ENCODE results near the gene FOXO6.

Gene FOXO6

DNA sequence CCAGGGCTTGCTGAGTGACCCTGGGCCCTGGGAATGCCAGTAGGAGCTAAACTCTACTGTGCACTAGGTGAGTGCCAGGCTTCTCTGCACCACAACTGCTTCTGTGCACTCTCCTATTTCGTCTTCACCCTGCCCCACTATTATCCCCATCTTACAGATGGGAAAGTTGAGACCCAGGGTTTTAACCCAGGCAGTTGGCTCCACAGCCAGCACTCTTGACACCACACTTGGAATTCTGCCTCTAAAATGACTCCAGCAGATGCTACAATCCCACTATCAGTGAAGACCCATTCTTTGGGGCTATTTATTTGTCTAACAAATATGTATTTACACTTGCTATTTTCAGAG lies 56.1 kb downstream of the FOXO6 start:
- Histone ChIP-seq H3K9me3 (ENCODE audit: low read length) (no peaks in the 10 kb centered on the region), H3K9ac (ENCODE audit: low read length) (no peak overlapping the region), H3K27ac (ENCODE audit: low read depth, low read length, poor library complexity, severe bottlenecking) (no peak overlapping the region), H3K9me2 (ENCODE audit: low read depth, low read length) (no peaks in the 10 kb centered on the region), H2AFZ (ENCODE audit: low read length) (no peak overlapping the region), H3F3A (ENCODE audit: insufficient read depth, low read length) (no peaks in the 10 kb centered on the region), H3K27me3 (ENCODE audit: insufficient read depth, low read length) (no peaks in the 10 kb centered on the region), H3K4me1 (ENCODE audit: insufficient read depth, low read length, severe bottlenecking) (no peaks in the 10 kb centered on the region), H3K4me3 (ENCODE audit: low read depth, low read length, poor library complexity, severe bottlenecking) (no peak overlapping the region), H3K36me3 (ENCODE audit: insufficient read depth, low read length) (no peaks in the 10 kb centered on the region), H3K79me2 (ENCODE audit: insufficient read depth, low read length) (no peaks in the 10 kb centered on the region), H3K4me2 (ENCODE audit: low read length) (no peak overlapping the region), H4K20me1 (ENCODE audit: insufficient read depth, low read length) (no peaks in the 10 kb centered on the region)
- TF ChIP-seq EZH2 (IDR thresholded peaks at IDR 0.05; ENCODE audit: borderline replicate concordance, low read length), result no peak
- TF ChIP-seq, protein P1, sequence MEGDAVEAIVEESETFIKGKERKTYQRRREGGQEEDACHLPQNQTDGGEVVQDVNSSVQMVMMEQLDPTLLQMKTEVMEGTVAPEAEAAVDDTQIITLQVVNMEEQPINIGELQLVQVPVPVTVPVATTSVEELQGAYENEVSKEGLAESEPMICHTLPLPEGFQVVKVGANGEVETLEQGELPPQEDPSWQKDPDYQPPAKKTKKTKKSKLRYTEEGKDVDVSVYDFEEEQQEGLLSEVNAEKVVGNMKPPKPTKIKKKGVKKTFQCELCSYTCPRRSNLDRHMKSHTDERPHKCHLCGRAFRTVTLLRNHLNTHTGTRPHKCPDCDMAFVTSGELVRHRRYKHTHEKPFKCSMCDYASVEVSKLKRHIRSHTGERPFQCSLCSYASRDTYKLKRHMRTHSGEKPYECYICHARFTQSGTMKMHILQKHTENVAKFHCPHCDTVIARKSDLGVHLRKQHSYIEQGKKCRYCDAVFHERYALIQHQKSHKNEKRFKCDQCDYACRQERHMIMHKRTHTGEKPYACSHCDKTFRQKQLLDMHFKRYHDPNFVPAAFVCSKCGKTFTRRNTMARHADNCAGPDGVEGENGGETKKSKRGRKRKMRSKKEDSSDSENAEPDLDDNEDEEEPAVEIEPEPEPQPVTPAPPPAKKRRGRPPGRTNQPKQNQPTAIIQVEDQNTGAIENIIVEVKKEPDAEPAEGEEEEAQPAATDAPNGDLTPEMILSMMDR (IDR thresholded peaks at IDR 0.05; ENCODE audit: low read length), result no peak; the same call in 1 of the 2 replicates

DNA sequence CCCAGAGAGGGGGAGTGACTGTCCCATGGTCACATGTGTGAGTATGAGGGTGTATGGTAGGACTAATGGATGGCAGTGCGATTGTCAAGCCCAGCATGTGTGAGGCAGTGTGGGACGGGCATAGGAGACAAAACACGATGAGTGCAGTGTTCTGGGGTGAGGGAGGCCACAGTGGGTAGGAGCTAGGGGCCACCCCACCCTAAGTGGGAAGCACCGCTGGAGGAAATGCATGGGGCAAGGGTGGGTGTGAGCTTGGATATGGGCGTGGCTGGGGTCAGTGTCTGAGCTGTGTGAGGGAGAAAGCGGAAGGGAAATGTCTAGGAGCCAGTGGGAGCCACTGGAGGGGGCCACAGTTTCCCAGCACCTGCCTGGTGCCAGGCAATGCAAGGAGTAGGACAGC lies 56.5 kb downstream of the FOXO6 start:
- no peak overlapping the region for H3K9ac ChIP-seq (ENCODE audit: low read length)
- no peaks in the 10 kb centered on the region for H3K79me2 ChIP-seq (ENCODE audit: insufficient read depth, low read length)
- no peaks in the 10 kb centered on the region for H3K9me2 ChIP-seq (ENCODE audit: low read depth, low read length)
- H2AFZ ChIP-seq (ENCODE audit: low read length), result no peak overlapping the region
- no peaks in the 10 kb centered on the region for H3F3A ChIP-seq (ENCODE audit: insufficient read depth, low read length)
- H3K27ac ChIP-seq (ENCODE audit: low read depth, low read length, poor library complexity, severe bottlenecking), result no peak overlapping the region
- no peaks in the 10 kb centered on the region for H3K36me3 ChIP-seq (ENCODE audit: insufficient read depth, low read length)
- no peaks in the 10 kb centered on the region for H3K9me3 ChIP-seq (ENCODE audit: low read length)
- H4K20me1 ChIP-seq (ENCODE audit: insufficient read depth, low read length), result no peaks in the 10 kb centered on the region
- TF ChIP-seq EZH2 (IDR thresholded peaks at IDR 0.05; ENCODE audit: borderline replicate concordance, low read length), result no peak
- TF ChIP-seq, protein P1 (IDR thresholded peaks at IDR 0.05; ENCODE audit: low read length), result no peak
- H3K27me3 ChIP-seq (ENCODE audit: insufficient read depth, low read length), result no peaks in the 10 kb centered on the region
- H3K4me3 ChIP-seq (ENCODE audit: low read depth, low read length, poor library complexity, severe bottlenecking), result no peak overlapping the region
- H3K4me1 ChIP-seq (ENCODE audit: insufficient read depth, low read length, severe bottlenecking), result no peaks in the 10 kb centered on the region
- no peak overlapping the region for H3K4me2 ChIP-seq (ENCODE audit: low read length)

DNA sequence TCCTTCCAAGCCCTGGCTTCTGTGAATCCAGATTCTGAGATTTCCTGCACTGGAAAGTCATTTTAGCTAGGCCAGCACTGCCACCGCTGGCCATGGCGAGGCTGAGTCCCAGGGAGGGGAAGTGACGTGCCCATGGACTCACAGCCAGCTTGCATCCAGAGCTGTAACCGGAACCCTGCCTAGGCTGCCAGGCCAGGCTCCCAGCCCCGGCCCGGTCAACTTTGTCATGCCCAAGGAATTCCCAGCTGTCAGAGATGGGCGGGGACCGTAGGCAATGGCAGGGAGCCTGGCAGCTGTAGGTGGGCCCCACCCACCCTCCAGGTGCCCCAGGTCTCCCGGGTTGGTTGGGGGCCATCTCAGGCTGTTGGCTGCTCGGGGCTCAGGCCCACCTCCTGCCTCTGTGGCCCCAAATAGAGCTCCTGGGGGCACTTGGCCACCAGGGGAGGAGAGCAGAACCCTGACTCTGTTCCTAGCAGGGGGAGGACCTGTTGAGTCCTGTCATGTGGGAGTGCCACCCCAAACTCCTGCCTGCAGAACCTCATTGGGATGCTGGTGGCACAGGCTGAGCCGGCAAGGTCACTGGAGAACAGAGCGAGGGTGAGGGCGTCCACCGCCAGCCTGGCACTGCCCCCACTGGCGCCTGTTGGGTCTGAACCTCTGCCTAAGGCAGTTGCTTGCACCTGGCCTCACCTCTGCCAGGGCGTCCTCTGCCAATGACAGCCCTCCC lies 57.8 kb downstream of the FOXO6 start:
- H3K9me2 ChIP-seq (ENCODE audit: low read depth, low read length), result no peaks in the 10 kb centered on the region
- H3F3A ChIP-seq (ENCODE audit: insufficient read depth, low read length), result no peaks in the 10 kb centered on the region
- H3K4me1 ChIP-seq (ENCODE audit: insufficient read depth, low read length, severe bottlenecking), result no peaks in the 10 kb centered on the region
- no peaks in the 10 kb centered on the region for H4K20me1 ChIP-seq (ENCODE audit: insufficient read depth, low read length)
- H3K9ac ChIP-seq (ENCODE audit: low read length), result no peak overlapping the region
- no peak overlapping the region for H2AFZ ChIP-seq (ENCODE audit: low read length)
- H3K9me3 ChIP-seq (ENCODE audit: low read length), result no peaks in the 10 kb centered on the region
- H3K36me3 ChIP-seq (ENCODE audit: insufficient read depth, low read length), result no peaks in the 10 kb centered on the region
- no peak overlapping the region for H3K27ac ChIP-seq (ENCODE audit: low read depth, low read length, poor library complexity, severe bottlenecking)
- no peak overlapping the region for H3K4me3 ChIP-seq (ENCODE audit: low read depth, low read length, poor library complexity, severe bottlenecking)
- H3K27me3 ChIP-seq (ENCODE audit: insufficient read depth, low read length), result no peaks in the 10 kb centered on the region
- TF ChIP-seq EZH2 (IDR thresholded peaks at IDR 0.05; ENCODE audit: borderline replicate concordance, low read length), result no peak
- TF ChIP-seq, protein P1 (IDR thresholded peaks at IDR 0.05; ENCODE audit: low read length), result no peak
- H3K4me2 ChIP-seq (ENCODE audit: low read length), result no peak overlapping the region
- no peaks in the 10 kb centered on the region for H3K79me2 ChIP-seq (ENCODE audit: insufficient read depth, low read length)
